HFFc6 (cell line): ENCODE results near the gene RBM24. TPM values are rescaled to one million over a fixed set of nuclear protein-coding genes. Genes with fewer than 3 reads are reported as not detected.
A peak's percentile ranks its signal among the peaks of the same experiment; 100 is the strongest.

Experiments
- DNase-seq: peaks from one replicate; pipeline ENCODE4 v3.0.0-alpha.2; 2018
- H3K27ac Mint-ChIP-seq: 2 replicates; pipeline ENCODE4 v1.8.0; 2020; ENCODE audit warnings: mild to moderate bottlenecking, mixed read lengths
- H3K27me3 Mint-ChIP-seq: 2 replicates; pipeline ENCODE4 v1.8.0; 2021; ENCODE audit warnings: mild to moderate bottlenecking, moderate library complexity, mixed read lengths; ENCODE audit not compliant: insufficient read depth
- H3K36me3 Mint-ChIP-seq: 2 replicates; pipeline ENCODE4 v1.8.0; 2021; ENCODE audit warnings: low read depth, mixed read lengths
- H3K4me1 Mint-ChIP-seq: 2 replicates; pipeline ENCODE4 v1.8.0; 2020; ENCODE audit warnings: low read depth, mixed read lengths
- H3K4me3 Mint-ChIP-seq: 2 replicates; pipeline ENCODE4 v1.8.0; 2020; ENCODE audit warnings: mild to moderate bottlenecking, moderate library complexity, mixed read lengths
- H3K9me3 Mint-ChIP-seq: 2 replicates; pipeline ENCODE4 v1.8.0; 2020; ENCODE audit warnings: mild to moderate bottlenecking, mixed read lengths
- CTCF ChIP-seq: fragments of 200-600 bp; sonication (generic); IDR thresholded peaks from 2 replicates; pipeline ENCODE4 v1.5.0; 2021; ENCODE audit warnings: antibody characterized with exemption, mild to moderate bottlenecking
- total RNA-seq, 6 experiments: library from RNA; stranded (reverse); fragmentation: NEBNext Ultra II Directional; extraction: Animal tissue kit (Norgen Biotek cat#: 25700); gene quantifications; 2 replicates in 1 of 6; 3 replicates in 5 of 6; pipeline ENCODE4 v1.2.3, GENCODE V29; 2021

Gene RBM24
- total RNA-seq, 6 experiments from 2014 or later, result 24.1 to 35.9 (median 33.3) TPM

- Mint-ChIP-seq H3K27me3 (no peaks in the 10 kb centered on the region; the same call in 1 of the 2 replicates), H3K36me3 (peaks cover 11% of the 10 kb centered on the region; the same call in 1 of the 2 replicates), H3K4me1 (peaks cover 17% of the 10 kb centered on the region), H3K9me3 (no peaks in the 10 kb centered on the region), H3K27ac (no peak overlapping the region), H3K4me3 (no peak overlapping the region)
- DNase-seq, result no peak
- TF ChIP-seq CTCF, result no peak
Observed at GRCh38 chr6:17298257-17298656, 17.1 kb downstream of the RBM24 start.

GRCh38 chr6:17299222-17299621 is 18.1 kb downstream of the RBM24 start:
- peaks cover 17% of the 10 kb centered on the region for H3K4me1 Mint-ChIP-seq
- no peak for DNase-seq
- TF ChIP-seq CTCF, result no peak
- no peak overlapping the region for H3K27ac Mint-ChIP-seq
- H3K9me3 Mint-ChIP-seq, result no peaks in the 10 kb centered on the region
- H3K27me3 Mint-ChIP-seq, result no peaks in the 10 kb centered on the region; the same call in 1 of the 2 replicates
- H3K4me3 Mint-ChIP-seq, result no peak overlapping the region
- H3K36me3 Mint-ChIP-seq, result peaks cover 7% of the 10 kb centered on the region; the same call in 1 of the 2 replicates

GRCh38 chr6:17299750-17300149 is 18.6 kb downstream of the RBM24 start:
- H3K4me3 Mint-ChIP-seq, result no peak overlapping the region
- DNase-seq, result no peak
- no peaks in the 10 kb centered on the region for H3K9me3 Mint-ChIP-seq
- peak overlapping the region; percentile 48; the same call in 1 of the 2 replicates for H3K27ac Mint-ChIP-seq
- H3K27me3 Mint-ChIP-seq, result no peaks in the 10 kb centered on the region; the same call in 1 of the 2 replicates
- H3K4me1 Mint-ChIP-seq, result peaks cover 17% of the 10 kb centered on the region
- no peak for TF ChIP-seq CTCF
- H3K36me3 Mint-ChIP-seq, result peaks cover 7% of the 10 kb centered on the region; the same call in 1 of the 2 replicates

- Mint-ChIP-seq H3K27me3 (no peaks in the 10 kb centered on the region; the same call in 1 of the 2 replicates), H3K36me3 (peaks cover 7% of the 10 kb centered on the region; the same call in 1 of the 2 replicates), H3K27ac (no peak overlapping the region), H3K4me1 (peaks cover 26% of the 10 kb centered on the region), H3K4me3 (no peak overlapping the region), H3K9me3 (no peaks in the 10 kb centered on the region)
- no peak for DNase-seq
- no peak for TF ChIP-seq CTCF
Observed at GRCh38 chr6:17300637-17301036, 19.5 kb downstream of the RBM24 start.

- Mint-ChIP-seq H3K9me3 (no peaks in the 10 kb centered on the region), H3K36me3 (peaks cover 7% of the 10 kb centered on the region; the same call in 1 of the 2 replicates)
- TF ChIP-seq CTCF, result no peak
Observed at GRCh38 chr6:17303444-17303843, 22.3 kb downstream of the RBM24 start.

More at GRCh38 chr6:17303444-17303843, 22.3 kb downstream of the RBM24 start:
- no peaks in the 10 kb centered on the region; the same call in 1 of the 2 replicates for H3K27me3 Mint-ChIP-seq
- H3K4me1 Mint-ChIP-seq, result peaks cover 19% of the 10 kb centered on the region
- DNase-seq, result no peak
- H3K4me3 Mint-ChIP-seq, result no peak overlapping the region
- no peak overlapping the region for H3K27ac Mint-ChIP-seq
